ENCODE data around the gene KLF6.
"Not testable (repeated sequence)": the region's sequence is repeated elsewhere in the genome, so short reads cannot be mapped to it uniquely, and the experiment has no call there.

DNA sequence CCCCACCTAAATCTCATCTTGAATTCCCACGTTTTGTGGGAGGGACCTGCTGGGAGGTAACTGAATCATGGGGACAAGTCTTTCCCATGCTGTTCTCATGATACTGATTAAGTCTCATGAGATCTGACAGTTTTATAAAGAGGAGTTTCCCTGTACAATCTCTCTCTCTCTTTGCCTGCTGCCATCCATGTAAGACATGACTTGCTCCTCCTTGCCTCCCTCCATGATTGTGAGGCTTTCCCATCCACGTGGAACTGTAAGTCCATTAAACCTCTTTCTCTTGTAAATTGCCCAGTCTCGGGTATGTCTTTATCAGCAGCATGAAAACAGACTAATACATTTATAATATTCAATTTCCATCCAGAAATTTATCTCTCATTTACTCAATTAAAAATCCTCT is 52.8 kb downstream of the KLF6 start:
- TF ChIP-seq, protein P1, sequence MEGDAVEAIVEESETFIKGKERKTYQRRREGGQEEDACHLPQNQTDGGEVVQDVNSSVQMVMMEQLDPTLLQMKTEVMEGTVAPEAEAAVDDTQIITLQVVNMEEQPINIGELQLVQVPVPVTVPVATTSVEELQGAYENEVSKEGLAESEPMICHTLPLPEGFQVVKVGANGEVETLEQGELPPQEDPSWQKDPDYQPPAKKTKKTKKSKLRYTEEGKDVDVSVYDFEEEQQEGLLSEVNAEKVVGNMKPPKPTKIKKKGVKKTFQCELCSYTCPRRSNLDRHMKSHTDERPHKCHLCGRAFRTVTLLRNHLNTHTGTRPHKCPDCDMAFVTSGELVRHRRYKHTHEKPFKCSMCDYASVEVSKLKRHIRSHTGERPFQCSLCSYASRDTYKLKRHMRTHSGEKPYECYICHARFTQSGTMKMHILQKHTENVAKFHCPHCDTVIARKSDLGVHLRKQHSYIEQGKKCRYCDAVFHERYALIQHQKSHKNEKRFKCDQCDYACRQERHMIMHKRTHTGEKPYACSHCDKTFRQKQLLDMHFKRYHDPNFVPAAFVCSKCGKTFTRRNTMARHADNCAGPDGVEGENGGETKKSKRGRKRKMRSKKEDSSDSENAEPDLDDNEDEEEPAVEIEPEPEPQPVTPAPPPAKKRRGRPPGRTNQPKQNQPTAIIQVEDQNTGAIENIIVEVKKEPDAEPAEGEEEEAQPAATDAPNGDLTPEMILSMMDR (conservative IDR thresholded peaks at IDR 0.05 in 1 of 2, IDR thresholded peaks at IDR 0.05 in 1 of 2; ENCODE audit: extremely low read depth in 1 of 2, insufficient read depth in 1 of 2, low read depth in 1 of 2, low read length in 2 of 2), result not testable (repeated sequence)
- TF ChIP-seq EZH2 (IDR thresholded peaks at IDR 0.05; ENCODE audit: borderline replicate concordance, low read length), result not testable (repeated sequence)
